IMR-90 (cell line): Measurements from ENCODE around the gene GPX6. TPM values are rescaled to one million over a fixed set of nuclear protein-coding genes. Genes with fewer than 3 reads are reported as not detected.
A peak's percentile ranks its signal among the peaks of the same experiment; 100 is the strongest.

Source experiments
- ATAC-seq: fragments of 200-7000 bp; cut with Tn5 transposase; 2 replicates; pipeline ENCODE4 v1.9.1; 2020; ENCODE audit warnings: low read depth, mild to moderate bottlenecking, moderate library complexity
- BruUV-seq: library from RNA; stranded (reverse); fragments of 400-500 nt; replicated peaks from 2 replicates; lab custom pipeline; 2021; lab: Mats Ljungman, UMichigan
- CTCF ChIA-PET: fragments of 300-600 bp; formaldehyde crosslinking; extraction: SDS; loops from one replicate; lab custom pipeline; 2021; ENCODE audit warnings: antibody characterized with exemption; lab: Yijun Ruan, JAX
- POLR2A ChIA-PET: fragments of 300-600 bp; sonication (Branson Sonifier 250); formaldehyde crosslinking; loops from one replicate; lab custom pipeline; 2022; ENCODE audit warnings: antibody characterized with exemption; ENCODE audit not compliant: unreplicated experiment; lab: Charles Lee
- DNase-seq: peaks from one replicate; pipeline ENCODE4 v3.0.0; 2013
- H2AFZ ChIP-seq: replicated peaks from 2 replicates; pipeline ENCODE3; 2013; ENCODE audit warnings: low read length, mild to moderate bottlenecking; ENCODE audit not compliant: poor library complexity
- H2AK5ac ChIP-seq: 2 replicates; pipeline ENCODE4 v1.6.1; 2013; ENCODE audit warnings: low read depth, low read length, inconsistent platforms
- H2AK9ac ChIP-seq: replicated peaks from 2 replicates; pipeline ENCODE3; 2013; ENCODE audit warnings: mild to moderate bottlenecking, low read depth, low read length, moderate library complexity; ENCODE audit not compliant: poor library complexity
- H2BK120ac ChIP-seq: 2 replicates; pipeline ENCODE4 v1.6.1; 2013; ENCODE audit warnings: low read depth, low read length, inconsistent platforms
- H2BK15ac ChIP-seq: 3 replicates; pipeline ENCODE4 v1.6.1; 2013; ENCODE audit warnings: low read depth, low read length, inconsistent platforms
- H2BK20ac ChIP-seq: 2 replicates; pipeline ENCODE4 v1.6.1; 2013; ENCODE audit warnings: low read depth, mild to moderate bottlenecking, inconsistent platforms, low read length, moderate library complexity
- H2BK5ac ChIP-seq: 2 replicates; pipeline ENCODE4 v1.6.1; 2013; ENCODE audit warnings: mild to moderate bottlenecking, low read depth, low read length, inconsistent platforms; ENCODE audit not compliant: poor library complexity, severe bottlenecking
- H3K14ac ChIP-seq: replicated peaks from 2 replicates; pipeline ENCODE4 v1.6.1; 2013; ENCODE audit warnings: low read depth, low read length, inconsistent platforms
- H3K18ac ChIP-seq: 2 replicates; pipeline ENCODE4 v1.6.1; 2013; ENCODE audit warnings: low read depth, low read length, control low read depth
- H3K23ac ChIP-seq: 2 replicates; pipeline ENCODE4 v1.6.1; 2013; ENCODE audit warnings: low read depth, low read length, inconsistent platforms
- H3K27ac ChIP-seq: 2 replicates; pipeline ENCODE4 v1.5.1; 2013; ENCODE audit warnings: mild to moderate bottlenecking, control low read depth, low read length; ENCODE audit not compliant: insufficient read depth
- H3K27me3 ChIP-seq: 2 replicates; pipeline ENCODE4 v1.6.1; 2013; ENCODE audit warnings: low read length; ENCODE audit not compliant: control insufficient read depth, insufficient read depth
- H3K36me3 ChIP-seq: 2 replicates; pipeline ENCODE4 v1.6.1; 2013; ENCODE audit warnings: low read length, mixed read lengths; ENCODE audit not compliant: control insufficient read depth, insufficient read depth
- H3K4ac ChIP-seq: 2 replicates; pipeline ENCODE4 v1.6.1; 2013; ENCODE audit warnings: low read depth, low read length, inconsistent platforms
- H3K4me1 ChIP-seq: 2 replicates; pipeline ENCODE4 v1.6.1; 2013; ENCODE audit warnings: low read length, mixed read lengths; ENCODE audit not compliant: control insufficient read depth, insufficient read depth
- H3K4me2 ChIP-seq: 2 replicates; pipeline ENCODE4 v1.6.1; 2013; ENCODE audit warnings: low read depth, mild to moderate bottlenecking, control low read depth, low read length, moderate library complexity
- H3K4me3 ChIP-seq: 2 replicates; pipeline ENCODE4 v1.5.1; 2013; ENCODE audit warnings: low read depth, mild to moderate bottlenecking, control low read depth, low read length, moderate library complexity; ENCODE audit not compliant: insufficient read depth
- H3K56ac ChIP-seq: 2 replicates; pipeline ENCODE4 v1.6.1; 2013; ENCODE audit warnings: low read length, inconsistent platforms; ENCODE audit not compliant: insufficient read depth; ENCODE audit errors: extremely low read depth
- H3K79me1 ChIP-seq, 2 experiments: 2 replicates each; pipeline ENCODE4 v1.6.1; 2013; ENCODE audit warnings: low read length in 2 of 2, inconsistent platforms in 1 of 2, low read depth in 1 of 2
- H3K9ac ChIP-seq: 2 replicates; pipeline ENCODE4 v1.6.1; 2013; ENCODE audit warnings: low read depth, low read length, control low read depth
- H3K9me1 ChIP-seq: 2 replicates; pipeline ENCODE4 v1.6.1; 2013; ENCODE audit warnings: low read length, inconsistent platforms; ENCODE audit not compliant: insufficient read depth
- H3K9me3 ChIP-seq: 2 replicates; pipeline ENCODE4 v1.6.1; 2013; ENCODE audit warnings: low read length; ENCODE audit not compliant: control insufficient read depth, insufficient read depth
- H4K20me1 ChIP-seq: 2 replicates; pipeline ENCODE4 v1.6.1; 2013; ENCODE audit warnings: low read length, inconsistent platforms; ENCODE audit not compliant: insufficient read depth
- H4K5ac ChIP-seq: 2 replicates; pipeline ENCODE4 v1.6.1; 2013; ENCODE audit warnings: mild to moderate bottlenecking, low read depth, low read length, control low read depth
- H4K8ac ChIP-seq, 2 experiments: 2 replicates each; pipeline ENCODE4 v1.6.1; 2013; ENCODE audit warnings: low read depth in 2 of 2, low read length in 2 of 2, control low read depth in 1 of 2, inconsistent platforms in 1 of 2
- H4K91ac ChIP-seq: 2 replicates; pipeline ENCODE4 v1.6.1; 2013; ENCODE audit warnings: low read depth, low read length, inconsistent platforms; ENCODE audit not compliant: insufficient read depth
- BHLHE40 ChIP-seq: fragments of 150-350 bp; IDR thresholded peaks from 2 replicates; pipeline ENCODE4 v1.6.1; 2016; ENCODE audit warnings: mild to moderate bottlenecking, low read depth, low read length
- CEBPB ChIP-seq: IDR thresholded peaks from 2 replicates; pipeline ENCODE4 v1.6.1; 2012; ENCODE audit warnings: low read depth, low read length, improper control_type of control experiment
- NFE2L2 ChIP-seq: fragments of 150-350 bp; IDR thresholded peaks from 2 replicates; pipeline ENCODE4 v1.6.1; 2016; ENCODE audit warnings: low read depth, mild to moderate bottlenecking, low read length
- POLR2A ChIP-seq: IDR thresholded peaks from 2 replicates; pipeline ENCODE4 v1.6.1; 2012; ENCODE audit warnings: mild to moderate bottlenecking, low read depth, low read length
- RAD21 ChIP-seq: IDR thresholded peaks from 2 replicates; pipeline ENCODE4 v1.6.1; 2012; ENCODE audit warnings: low read length, improper control_type of control experiment
- RCOR1 ChIP-seq: IDR thresholded peaks from 2 replicates; pipeline ENCODE4 v1.6.1; 2012; ENCODE audit warnings: mild to moderate bottlenecking, low read length, improper control_type of control experiment; ENCODE audit not compliant: insufficient replicate concordance
- USF2 ChIP-seq: fragments of 150-350 bp; IDR thresholded peaks from 2 replicates; pipeline ENCODE4 v1.6.1; 2017; ENCODE audit warnings: mild to moderate bottlenecking, antibody characterized with exemption, low read length, low read depth
- WGBS, 2 experiments: methylation state at CpG; one replicate each; pipeline versions ENCODE4 v1.1.5 to v1.1.7; 2013; ENCODE audit warnings: missing lambda C conversion rate in 2 of 2; ENCODE audit not compliant: insufficient read length in 1 of 2; ENCODE audit errors: extremely low coverage in 2 of 2; 5-methylcytosine and 5-hydroxymethylcytosine counted together
- dilution Hi-C: fragments of 300-500 bp; cut with HindIII; formaldehyde crosslinking; loops from one replicate; pipeline ENCODE4 v1.14.3; 2018; ENCODE audit warnings: low sequenced_read_pairs; ENCODE audit not compliant: unreplicated experiment
- in situ Hi-C: fragments of 300-500 bp; cut with MboI; formaldehyde crosslinking; loops from 3 replicates; pipeline ENCODE4 v1.14.3; 2019; ENCODE audit warnings: low sequenced_read_pairs, inconsistent platforms, mixed read lengths
- intact Hi-C: fragments of 100-400 bp; cut with micrococcal nuclease; formaldehyde crosslinking; loops from 2 replicates; pipeline ENCODE4 v1.10.0; 2022
- polyA plus RNA-seq, 3 experiments: library from polyadenylated mRNA; depleted of rRNA; stranded (reverse); fragments of >200 nt; gene quantifications; 2 replicates each; pipeline ENCODE4 v1.2.3, GENCODE V29; 2012; ENCODE audit warnings: low replicate concordance in 1 of 3
- total RNA-seq: library from RNA; depleted of rRNA; stranded (reverse); fragments of >200 nt; gene quantifications from 2 replicates; pipeline ENCODE4 v1.2.3, GENCODE V29; 2012
- TF ChIP-seq, protein P1 (sequence below): fragments of 150-350 bp; IDR thresholded peaks from 2 replicates; pipeline ENCODE4 v1.6.1; 2016; ENCODE audit warnings: low read depth, mild to moderate bottlenecking, low read length, moderate library complexity, borderline replicate concordance

GPX6 gene
- total and polyA plus RNA-seq, 2 of the 4 experiments (the other 2 are of a cell fraction) = not detected

DNA sequence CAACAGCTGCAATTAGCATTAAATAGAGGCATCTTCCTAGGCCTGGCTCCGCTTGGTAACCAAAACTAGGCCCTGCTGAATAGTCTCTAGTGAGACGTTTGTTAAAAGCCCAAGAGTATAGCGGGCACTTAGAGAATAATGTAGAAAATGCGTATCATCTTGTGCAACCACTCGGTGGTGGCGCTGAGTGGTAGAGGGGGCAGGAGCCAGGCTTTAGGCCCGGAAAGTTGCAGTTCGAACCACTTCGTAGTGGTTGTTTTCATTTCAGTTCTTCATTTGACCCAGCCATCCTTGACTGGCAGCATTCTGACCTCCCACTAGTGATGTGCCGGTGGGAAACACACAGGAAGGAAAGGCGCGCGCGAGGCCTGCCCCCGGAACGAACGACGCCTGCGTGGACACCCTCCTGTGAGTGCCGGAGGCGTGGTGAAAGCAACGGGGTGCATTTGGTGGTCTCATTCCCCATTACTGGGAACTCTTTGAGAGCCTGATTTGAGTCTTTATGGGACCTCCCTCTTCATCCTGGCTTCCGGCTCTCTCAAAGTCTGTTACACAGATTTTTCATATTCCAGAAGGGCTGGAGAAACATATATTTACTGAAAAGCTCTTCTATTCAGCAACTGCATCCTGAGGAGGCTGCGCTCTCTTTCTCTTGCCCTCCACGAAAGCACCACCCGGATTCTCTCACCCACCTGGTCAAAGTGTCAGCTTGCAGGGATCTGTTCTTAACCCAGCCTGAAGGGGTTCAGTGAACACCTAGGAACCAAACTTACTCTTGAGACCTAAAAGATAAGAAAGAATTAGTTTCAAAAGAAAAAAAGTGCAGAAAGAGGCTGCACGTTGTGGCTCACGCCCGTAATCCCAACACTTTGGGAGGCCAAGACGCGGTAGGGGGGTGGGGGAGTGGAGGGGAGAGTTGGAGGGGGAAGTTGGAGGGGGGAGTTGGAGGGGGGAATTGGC is 28.3 kb upstream of the GPX6 start:
- in situ Hi-C loops = no loop called here

More for the DNA sequence above, 28.3 kb upstream of the GPX6 start:
- peak overlapping the region; percentile 60 for H2AFZ ChIP-seq
- intact Hi-C loops = loop anchor here (2.0 kb wide), 2 partner anchors 45 to 55 kb away; no protein-coding TSS in a partner anchor
- no TSS peak for BruUV-seq
- H3K4ac ChIP-seq = no peak overlapping the region
- ATAC-seq (no peak), DNase-seq (no peak)
- no peak overlapping the region for H2AK5ac ChIP-seq
- ChIA-PET POLR2A (no interaction called here), CTCF (interaction anchor here (0.6 kb wide), 1 partner anchor 55 kb away, joined by 3 read pairs; no protein-coding TSS in a partner anchor)
- no peak overlapping the region for H3K23ac ChIP-seq
- TF ChIP-seq RAD21 = no peak
- TF ChIP-seq RCOR1 = no peak
- no peak for TF ChIP-seq CEBPB
- TF ChIP-seq, protein P1, sequence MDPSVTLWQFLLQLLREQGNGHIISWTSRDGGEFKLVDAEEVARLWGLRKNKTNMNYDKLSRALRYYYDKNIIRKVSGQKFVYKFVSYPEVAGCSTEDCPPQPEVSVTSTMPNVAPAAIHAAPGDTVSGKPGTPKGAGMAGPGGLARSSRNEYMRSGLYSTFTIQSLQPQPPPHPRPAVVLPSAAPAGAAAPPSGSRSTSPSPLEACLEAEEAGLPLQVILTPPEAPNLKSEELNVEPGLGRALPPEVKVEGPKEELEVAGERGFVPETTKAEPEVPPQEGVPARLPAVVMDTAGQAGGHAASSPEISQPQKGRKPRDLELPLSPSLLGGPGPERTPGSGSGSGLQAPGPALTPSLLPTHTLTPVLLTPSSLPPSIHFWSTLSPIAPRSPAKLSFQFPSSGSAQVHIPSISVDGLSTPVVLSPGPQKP = no peak
- TF ChIP-seq BHLHE40 = no peak
- TF ChIP-seq POLR2A = no peak
- no peak for TF ChIP-seq NFE2L2
- TF ChIP-seq USF2 = no peak
- WGBS, 2 experiments = 29% methylated on average over 6 of the region's 31 CpGs; no CpG with 5 or more reads in 1 of the 2 experiments
- H2BK5ac ChIP-seq = no peak overlapping the region
- no peak overlapping the region for H3K27ac ChIP-seq
- H2BK120ac ChIP-seq = no peak overlapping the region
- no peak overlapping the region for H2BK20ac ChIP-seq
- H3K27me3 ChIP-seq = no peaks in the 10 kb centered on the region
- no peaks in the 10 kb centered on the region for H3K36me3 ChIP-seq
- H3K4me3 ChIP-seq = peak overlapping the region; percentile 22
- dilution Hi-C loops = no loop called here
- no peak overlapping the region for H4K91ac ChIP-seq
- H3K9me3 ChIP-seq = no peaks in the 10 kb centered on the region
- H3K14ac ChIP-seq = no peak overlapping the region
- no peak overlapping the region for H3K18ac ChIP-seq
- peak overlapping the region; percentile 65 for H3K4me2 ChIP-seq
- H3K9ac ChIP-seq = no peak overlapping the region
- H3K79me1 ChIP-seq = no peaks in the 10 kb centered on the region
- H4K5ac ChIP-seq = no peak overlapping the region
- H2AK9ac ChIP-seq = peak overlapping the region; percentile 9
- H4K20me1 ChIP-seq = no peaks in the 10 kb centered on the region
- H3K9me1 ChIP-seq = no peaks in the 10 kb centered on the region
- no peak overlapping the region for H2BK15ac ChIP-seq
- no peaks in the 10 kb centered on the region for H3K4me1 ChIP-seq
- H4K8ac ChIP-seq = no peak overlapping the region
- H3K56ac ChIP-seq = no peak overlapping the region
